ENCODE data around the gene BBS1. TPM values are rescaled to one million over a fixed set of nuclear protein-coding genes. Genes with fewer than 3 reads are reported as not detected.

BBS1 gene
- total RNA-seq, 2 experiments from 2014 or later, result 14.7 to 15.7 TPM

- Histone ChIP-seq H3K4me3 (ENCODE audit: low read depth, low read length, poor library complexity, severe bottlenecking) (no peak overlapping the region), H3K9me2 (ENCODE audit: insufficient read depth, low read length) (no peaks in the 10 kb centered on the region), H3K4me2 (ENCODE audit: low read length) (no peak overlapping the region), H2AFZ (ENCODE audit: low read length) (no peak overlapping the region), H3K79me2 (ENCODE audit: insufficient read depth, low read depth, low read length) (peaks cover 7% of the 10 kb centered on the region; the same call in 1 of the 2 replicates), H4K20me1 (ENCODE audit: insufficient read depth, low read length) (no peaks in the 10 kb centered on the region), H3K9me3 (ENCODE audit: low read length) (no peaks in the 10 kb centered on the region), H3K27ac (ENCODE audit: low read depth, low read length, poor library complexity, severe bottlenecking) (no peak overlapping the region), H3K4me1 (ENCODE audit: insufficient read depth, low read length, poor library complexity, severe bottlenecking) (peaks cover 17% of the 10 kb centered on the region), H3K36me3 (ENCODE audit: insufficient read depth, low read length) (no peaks in the 10 kb centered on the region)
- no peak for DNase-seq (ENCODE audit: low spot score)
- TF ChIP-seq EZH2phosphoT487 (IDR thresholded peaks at IDR 0.05; ENCODE audit: borderline replicate concordance, low read depth, low read length) (no peak), CTCF (conservative IDR thresholded peaks at IDR 0.05; ENCODE audit: low read length) (no peak)
- BruUV-seq (replicated peaks), result no TSS peak
- intact Hi-C loops (cut with micrococcal nuclease; ENCODE audit: unreplicated experiment), result no loop called here
- ChIA-PET CTCF (ENCODE audit: unreplicated experiment) (interaction anchor here (0.6 kb wide), 1 partner anchor 88 kb away, joined by 3 read pairs; no protein-coding TSS in a partner anchor), POLR2A (no interaction called here)
These were observed 39.3 kb downstream of the BBS1 start for GRCh38 chr11:66549696-66550095.

- Histone ChIP-seq H3K9me2 (ENCODE audit: insufficient read depth, low read length) (no peaks in the 10 kb centered on the region), H2AFZ (ENCODE audit: low read length) (no peak overlapping the region), H3K79me2 (ENCODE audit: insufficient read depth, low read depth, low read length) (no peaks in the 10 kb centered on the region), H3K4me2 (ENCODE audit: low read length) (no peak overlapping the region), H3K4me1 (ENCODE audit: insufficient read depth, low read length, poor library complexity, severe bottlenecking) (peaks cover 11% of the 10 kb centered on the region), H3K9me3 (ENCODE audit: low read length) (no peaks in the 10 kb centered on the region), H3K36me3 (ENCODE audit: insufficient read depth, low read length) (no peaks in the 10 kb centered on the region), H3K27ac (ENCODE audit: low read depth, low read length, poor library complexity, severe bottlenecking) (no peak overlapping the region), H4K20me1 (ENCODE audit: insufficient read depth, low read length) (no peaks in the 10 kb centered on the region), H3K4me3 (ENCODE audit: low read depth, low read length, poor library complexity, severe bottlenecking) (no peak overlapping the region)
- TF ChIP-seq EZH2phosphoT487 (IDR thresholded peaks at IDR 0.05; ENCODE audit: borderline replicate concordance, low read depth, low read length) (no peak), CTCF (conservative IDR thresholded peaks at IDR 0.05; ENCODE audit: low read length) (no peak)
- ChIA-PET POLR2A (no interaction called here), CTCF (ENCODE audit: unreplicated experiment) (no interaction called here)
- no peak for DNase-seq (ENCODE audit: low spot score)
- intact Hi-C loops (cut with micrococcal nuclease; ENCODE audit: unreplicated experiment), result no loop called here
- no TSS peak for BruUV-seq (replicated peaks)
These were observed 40.5 kb downstream of the BBS1 start for GRCh38 chr11:66550887-66551286.

- DNase-seq (ENCODE audit: low spot score), result no peak
- Histone ChIP-seq H3K36me3 (ENCODE audit: insufficient read depth, low read length) (no peaks in the 10 kb centered on the region), H3K9me2 (ENCODE audit: insufficient read depth, low read length) (no peaks in the 10 kb centered on the region), H4K20me1 (ENCODE audit: insufficient read depth, low read length) (no peaks in the 10 kb centered on the region), H3K4me1 (ENCODE audit: insufficient read depth, low read length, poor library complexity, severe bottlenecking) (no peaks in the 10 kb centered on the region), H3K4me2 (ENCODE audit: low read length) (no peak overlapping the region), H3K79me2 (ENCODE audit: insufficient read depth, low read depth, low read length) (no peaks in the 10 kb centered on the region), H2AFZ (ENCODE audit: low read length) (no peak overlapping the region), H3K4me3 (ENCODE audit: low read depth, low read length, poor library complexity, severe bottlenecking) (no peak overlapping the region), H3K9me3 (ENCODE audit: low read length) (no peaks in the 10 kb centered on the region), H3K27ac (ENCODE audit: low read depth, low read length, poor library complexity, severe bottlenecking) (no peak overlapping the region)
- POLR2A ChIA-PET, result no interaction called here
- intact Hi-C loops (cut with micrococcal nuclease; ENCODE audit: unreplicated experiment), result no loop called here
- BruUV-seq (replicated peaks), result no TSS peak
- TF ChIP-seq EZH2phosphoT487 (IDR thresholded peaks at IDR 0.05; ENCODE audit: borderline replicate concordance, low read depth, low read length), result no peak
- CTCF ChIA-PET (ENCODE audit: unreplicated experiment), result no interaction called here
These were observed 44.2 kb downstream of the BBS1 start for GRCh38 chr11:66554602-66555001.
